ENCODE measurements around the gene ENPP7.

Gene ENPP7

GRCh38 chr17:79732804-79733691 lies 2.3 kb downstream of the ENPP7 start:
- DNase-seq (ENCODE audit: low read depth), result no peak
- H3K4me3 ChIP-seq (ENCODE audit: low read depth, low read length), result no peak overlapping the region
- TF ChIP-seq CTCF (IDR thresholded peaks at IDR 0.05; ENCODE audit: low read depth, low read length, missing control alignments), result no peak

- TF ChIP-seq CTCF (IDR thresholded peaks at IDR 0.05; ENCODE audit: low read depth, low read length, missing control alignments), result no peak
- no peak overlapping the region for H3K4me3 ChIP-seq (ENCODE audit: low read depth, low read length)
- no peak for DNase-seq (ENCODE audit: low read depth)
Observed at GRCh38 chr17:79733692-79734070, 2.9 kb downstream of the ENPP7 start.

- no peak for TF ChIP-seq CTCF (IDR thresholded peaks at IDR 0.05; ENCODE audit: low read depth, low read length, missing control alignments)
- no peak for DNase-seq (ENCODE audit: low read depth)
- H3K4me3 ChIP-seq (ENCODE audit: low read depth, low read length), result no peak overlapping the region
Observed at GRCh38 chr17:79735096-79735495, 4.4 kb downstream of the ENPP7 start.

GRCh38 chr17:79737046-79737921 lies 6.5 kb downstream of the ENPP7 start:
- TF ChIP-seq CTCF (IDR thresholded peaks at IDR 0.05; ENCODE audit: low read depth, low read length, missing control alignments), result no peak
- DNase-seq (ENCODE audit: low read depth), result no peak

GRCh38 chr17:79737922-79738578 lies 7.3 kb downstream of the ENPP7 start:
- no peak overlapping the region for H3K4me3 ChIP-seq (ENCODE audit: low read depth, low read length)
- no peak for DNase-seq (ENCODE audit: low read depth)
- TF ChIP-seq CTCF (IDR thresholded peaks at IDR 0.05; ENCODE audit: low read depth, low read length, missing control alignments), result no peak

More at GRCh38 chr17:79737046-79737921, 6.5 kb downstream of the ENPP7 start:
- H3K4me3 ChIP-seq (ENCODE audit: low read depth, low read length), result no peak overlapping the region

GRCh38 chr17:79738643-79739042 lies 7.9 kb downstream of the ENPP7 start:
- H3K4me3 ChIP-seq (ENCODE audit: low read depth, low read length), result no peak overlapping the region
- no peak for DNase-seq (ENCODE audit: low read depth)
- no peak for TF ChIP-seq CTCF (IDR thresholded peaks at IDR 0.05; ENCODE audit: low read depth, low read length, missing control alignments)
